ENCODE measurements around the gene PRKD1.

Gene PRKD1

GRCh38 chr14:29927376-29928116 lies at the start of gene PRKD1:
Gene PRKD1, minus strand, starts transcription at chr14:29927847.
- DNase-seq: peak; percentile 41

GRCh38 chr14:29971101-29971500 lies 43.5 kb upstream of the PRKD1 start:
- DNase-seq: no peak

GRCh38 chr14:29955087-29955486 lies 27.4 kb upstream of the PRKD1 start:
- DNase-seq: no peak

GRCh38 chr14:29953501-29953900 lies 25.9 kb upstream of the PRKD1 start:
- no peak for DNase-seq

GRCh38 chr14:29944091-29944490 lies 16.4 kb upstream of the PRKD1 start:
- no peak for DNase-seq

DNA sequence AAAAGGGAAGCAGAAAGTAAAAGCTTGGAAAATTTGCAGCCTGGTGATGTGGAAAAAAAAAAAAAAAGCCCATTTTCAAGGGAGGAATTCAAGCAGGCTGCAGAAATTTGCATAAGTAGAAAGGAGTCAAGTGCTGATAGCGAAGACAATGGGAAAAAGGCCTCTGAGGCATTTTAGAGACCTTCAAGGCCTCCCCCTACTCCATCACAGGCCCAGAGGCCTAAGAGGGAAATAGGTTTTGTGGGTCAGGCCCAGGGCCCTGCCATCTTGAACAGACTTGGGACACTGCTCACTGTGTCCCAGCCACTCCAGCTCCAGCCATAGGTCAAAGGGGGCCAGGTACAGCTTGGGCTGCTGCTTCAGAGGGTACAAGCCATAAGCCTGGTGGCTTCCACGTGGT lies 13.8 kb upstream of the PRKD1 start:
- DNase-seq: no peak

DNA sequence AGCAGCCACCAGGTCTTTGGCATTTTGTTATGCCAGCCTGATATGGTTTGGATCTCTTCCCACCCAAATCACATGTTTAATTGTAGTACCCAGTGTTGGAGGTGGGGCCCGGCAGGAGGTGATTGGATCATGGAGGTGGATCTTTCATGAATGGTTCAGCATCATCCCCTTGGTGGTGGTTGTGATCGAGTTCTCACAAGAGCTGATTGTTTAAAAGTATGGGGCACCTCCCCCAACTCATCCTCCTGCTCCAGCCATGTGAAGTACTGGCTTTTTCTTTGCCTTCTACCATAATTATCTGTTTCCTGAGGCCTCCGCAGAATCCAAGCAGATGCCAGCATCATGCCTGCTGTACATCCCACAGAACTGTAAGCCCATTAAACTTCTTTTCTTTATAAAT lies 12.8 kb upstream of the PRKD1 start:
- no peak for DNase-seq

GRCh38 chr14:29937116-29937515 lies 9.5 kb upstream of the PRKD1 start:
- DNase-seq: no peak

DNA sequence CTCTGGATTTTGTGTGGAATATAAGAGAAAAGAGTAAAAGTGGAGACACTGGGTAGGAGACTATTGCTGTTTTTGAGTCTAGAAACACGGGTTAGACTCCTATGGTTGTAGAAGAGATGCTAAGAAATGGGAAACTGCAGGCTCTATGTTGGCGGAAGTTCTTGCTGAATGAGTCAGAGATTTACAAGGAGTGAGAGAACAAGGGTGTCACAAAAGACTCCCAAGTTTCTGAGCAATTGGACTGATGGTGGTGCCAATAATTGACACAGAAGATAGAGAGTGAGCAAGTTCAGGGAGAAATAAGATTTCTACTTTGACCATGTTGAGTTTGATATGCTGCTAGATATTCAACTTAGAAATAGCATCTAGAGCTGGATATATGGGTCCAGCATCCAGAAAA lies 2.6 kb upstream of the PRKD1 start:
- DNase-seq: no peak

GRCh38 chr14:29928117-29928640 lies 532 bp upstream of the PRKD1 start:
- DNase-seq: peak; percentile 74

GRCh38 chr14:29926701-29927375 lies 809 bp downstream of the PRKD1 start:
- peak; percentile 83 for DNase-seq

GRCh38 chr14:29926228-29926627 lies 1.4 kb downstream of the PRKD1 start:
- peak; percentile 44 for DNase-seq

GRCh38 chr14:29925736-29926135 lies 1.9 kb downstream of the PRKD1 start:
- no peak for DNase-seq

DNA sequence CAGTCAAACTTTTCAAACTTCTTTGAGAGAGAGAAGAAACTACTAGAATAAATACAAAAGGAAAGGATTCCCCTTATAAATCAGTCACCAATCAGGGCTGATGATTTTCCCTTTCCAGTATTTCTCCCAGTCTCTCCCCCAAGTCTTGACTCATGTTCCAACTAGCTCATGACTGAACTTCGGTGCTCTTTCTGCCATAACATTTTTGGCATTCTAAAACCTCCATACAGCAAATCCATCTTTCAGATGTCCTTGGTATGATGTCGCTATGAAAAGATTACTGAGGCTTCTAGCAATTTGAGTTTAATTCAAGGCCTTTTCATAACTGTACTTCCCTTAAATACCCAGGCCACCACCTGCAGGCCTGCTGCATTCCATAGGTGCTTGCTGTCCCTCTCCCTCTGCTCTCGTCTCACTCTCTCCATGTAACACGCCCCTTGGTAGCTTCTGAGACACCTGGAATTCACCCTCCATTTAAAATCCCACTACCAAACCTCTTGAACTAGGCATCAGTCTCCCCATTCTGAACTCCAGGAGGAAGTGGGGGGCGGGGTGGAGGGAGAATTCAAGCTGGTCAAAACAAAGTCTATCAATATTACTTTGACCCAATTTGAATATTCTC lies 2.4 kb downstream of the PRKD1 start:
- DNase-seq: no peak

GRCh38 chr14:29919845-29920244 lies 7.8 kb downstream of the PRKD1 start:
- no peak for DNase-seq

GRCh38 chr14:29918981-29919380 lies 8.7 kb downstream of the PRKD1 start:
- DNase-seq: no peak

DNA sequence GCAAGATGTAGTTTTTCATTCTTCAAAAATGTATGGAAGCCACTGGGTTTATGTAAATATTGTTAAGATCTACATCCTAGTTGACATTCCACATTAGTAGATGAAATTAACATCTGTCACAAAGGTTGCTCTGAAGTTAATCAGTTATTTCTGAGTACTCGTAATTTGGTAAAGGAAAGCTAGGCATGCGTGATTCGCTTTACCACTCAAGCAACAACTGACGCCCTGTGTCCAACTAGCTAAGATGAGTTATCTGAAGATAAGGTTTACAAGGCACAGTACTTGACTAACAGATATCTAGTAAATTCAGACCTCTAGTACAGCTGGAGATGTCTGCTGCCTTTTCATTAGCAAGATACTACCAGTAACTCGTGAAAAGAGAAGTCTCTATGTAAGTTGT lies 14.1 kb downstream of the PRKD1 start:
- no peak for DNase-seq

GRCh38 chr14:29911810-29912209 lies 15.8 kb downstream of the PRKD1 start:
- DNase-seq: no peak

- no peak for DNase-seq
Measured at GRCh38 chr14:29908652-29909577, 18.7 kb downstream of the PRKD1 start.

- no peak for DNase-seq
Measured at GRCh38 chr14:29906256-29906870, 21.3 kb downstream of the PRKD1 start.

GRCh38 chr14:29905543-29905942 lies 22.1 kb downstream of the PRKD1 start:
- no peak for DNase-seq
